Measurements from ENCODE around the gene BTBD2. TPM values are rescaled to one million over a fixed set of nuclear protein-coding genes. Genes with fewer than 3 reads are reported as not detected.

The BTBD2 gene
- total and polyA plus RNA-seq, 2 experiments from 2014 or later: 23.8 to 130 TPM

DNA sequence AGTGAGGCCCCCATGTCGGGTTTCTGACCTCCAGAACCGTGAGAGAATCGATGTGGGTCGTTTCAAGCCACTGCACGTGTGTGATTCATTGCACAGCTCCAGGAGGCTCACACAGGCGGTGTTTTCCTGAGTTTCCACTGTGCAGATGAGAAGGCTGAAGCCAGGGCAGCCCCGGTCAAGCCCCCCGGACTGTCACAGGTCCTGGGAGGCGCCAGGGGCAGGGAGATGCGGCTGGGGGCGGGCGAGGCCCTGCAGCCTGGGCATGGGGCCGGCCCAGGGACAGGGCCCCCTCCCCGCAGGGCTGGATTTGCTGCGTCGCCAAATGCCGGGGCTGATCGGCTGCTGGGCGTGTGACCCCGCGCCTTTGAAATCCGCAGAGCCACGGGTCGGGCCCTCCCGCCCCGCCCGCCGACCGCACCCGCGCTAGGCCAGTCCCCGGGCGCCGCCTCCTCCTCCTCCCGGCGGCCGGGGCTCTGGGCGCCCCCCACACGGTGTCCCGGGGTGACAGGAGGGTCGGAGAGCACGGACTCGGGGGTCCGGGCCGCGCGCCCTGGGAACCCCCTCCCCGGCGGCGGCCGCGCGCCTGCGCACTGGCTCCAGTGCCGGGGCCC lies 45.5 kb upstream of the BTBD2 start:
- peaks cover 8% of the 10 kb centered on the region for H3K27me3 Mint-ChIP-seq (ENCODE audit: insufficient read depth, low read depth, poor library complexity)
- DNase-seq (ENCODE audit: low spot score) (peak; percentile 74), ATAC-seq (peak; percentile 51)
- H3K27ac ChIP-seq (ENCODE audit: low read depth): peak overlapping the region; percentile 84; the same call in 1 of the 2 replicates
- H2AFZ ChIP-seq: peak overlapping the region; percentile 52; the same call in 1 of the 2 replicates
- H3K4me3 Mint-ChIP-seq: peak overlapping the region; percentile 84
- peaks cover 24% of the 10 kb centered on the region for H3K4me1 Mint-ChIP-seq
- H4K20me1 ChIP-seq (replicated peaks; ENCODE audit: insufficient read depth): no peaks in the 10 kb centered on the region
- H3K9me3 Mint-ChIP-seq: no peaks in the 10 kb centered on the region
- no peaks in the 10 kb centered on the region for H3K9me2 ChIP-seq (ENCODE audit: insufficient read depth)
- no peaks in the 10 kb centered on the region for H3K36me3 ChIP-seq (ENCODE audit: insufficient read depth)
- H3K36me3 Mint-ChIP-seq (ENCODE audit: low read depth): no peaks in the 10 kb centered on the region; the same call in 2 of the 3 replicates
- H3F3A ChIP-seq (replicated peaks; ENCODE audit: low read depth): peaks cover 13% of the 10 kb centered on the region; the same call in 1 of the 2 replicates
- H3K4me2 ChIP-seq: peak overlapping the region; percentile 98
- peak overlapping the region; percentile 96 for H3K27ac Mint-ChIP-seq
- no peaks in the 10 kb centered on the region for H3K79me2 ChIP-seq (replicated peaks; ENCODE audit: insufficient read depth)
- TF ChIP-seq EZH2phosphoT487 (IDR thresholded peaks at IDR 0.05; ENCODE audit: unreplicated experiment) (no peak), ZNF331 (CRISPR knock-in tag; IDR thresholded peaks at IDR 0.05; ENCODE audit: low read depth) (no peak), POLR2AphosphoS5 (IDR thresholded peaks at IDR 0.05; ENCODE audit: low read depth) (peak; percentile 10; the same call in 1 of the 2 replicates), CREB1 (CRISPR knock-in tag; IDR thresholded peaks at IDR 0.05; ENCODE audit: low read depth) (no peak), NANOG (IDR thresholded peaks at IDR 0.05; ENCODE audit: borderline replicate concordance) (no peak), ZNF114 (CRISPR knock-in tag; IDR thresholded peaks at IDR 0.05) (no peak)
- TF ChIP-seq, protein P1, sequence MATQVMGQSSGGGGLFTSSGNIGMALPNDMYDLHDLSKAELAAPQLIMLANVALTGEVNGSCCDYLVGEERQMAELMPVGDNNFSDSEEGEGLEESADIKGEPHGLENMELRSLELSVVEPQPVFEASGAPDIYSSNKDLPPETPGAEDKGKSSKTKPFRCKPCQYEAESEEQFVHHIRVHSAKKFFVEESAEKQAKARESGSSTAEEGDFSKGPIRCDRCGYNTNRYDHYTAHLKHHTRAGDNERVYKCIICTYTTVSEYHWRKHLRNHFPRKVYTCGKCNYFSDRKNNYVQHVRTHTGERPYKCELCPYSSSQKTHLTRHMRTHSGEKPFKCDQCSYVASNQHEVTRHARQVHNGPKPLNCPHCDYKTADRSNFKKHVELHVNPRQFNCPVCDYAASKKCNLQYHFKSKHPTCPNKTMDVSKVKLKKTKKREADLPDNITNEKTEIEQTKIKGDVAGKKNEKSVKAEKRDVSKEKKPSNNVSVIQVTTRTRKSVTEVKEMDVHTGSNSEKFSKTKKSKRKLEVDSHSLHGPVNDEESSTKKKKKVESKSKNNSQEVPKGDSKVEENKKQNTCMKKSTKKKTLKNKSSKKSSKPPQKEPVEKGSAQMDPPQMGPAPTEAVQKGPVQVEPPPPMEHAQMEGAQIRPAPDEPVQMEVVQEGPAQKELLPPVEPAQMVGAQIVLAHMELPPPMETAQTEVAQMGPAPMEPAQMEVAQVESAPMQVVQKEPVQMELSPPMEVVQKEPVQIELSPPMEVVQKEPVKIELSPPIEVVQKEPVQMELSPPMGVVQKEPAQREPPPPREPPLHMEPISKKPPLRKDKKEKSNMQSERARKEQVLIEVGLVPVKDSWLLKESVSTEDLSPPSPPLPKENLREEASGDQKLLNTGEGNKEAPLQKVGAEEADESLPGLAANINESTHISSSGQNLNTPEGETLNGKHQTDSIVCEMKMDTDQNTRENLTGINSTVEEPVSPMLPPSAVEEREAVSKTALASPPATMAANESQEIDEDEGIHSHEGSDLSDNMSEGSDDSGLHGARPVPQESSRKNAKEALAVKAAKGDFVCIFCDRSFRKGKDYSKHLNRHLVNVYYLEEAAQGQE (IDR thresholded peaks at IDR 0.05; ENCODE audit: unreplicated experiment): no peak
- TF ChIP-seq, protein P2, sequence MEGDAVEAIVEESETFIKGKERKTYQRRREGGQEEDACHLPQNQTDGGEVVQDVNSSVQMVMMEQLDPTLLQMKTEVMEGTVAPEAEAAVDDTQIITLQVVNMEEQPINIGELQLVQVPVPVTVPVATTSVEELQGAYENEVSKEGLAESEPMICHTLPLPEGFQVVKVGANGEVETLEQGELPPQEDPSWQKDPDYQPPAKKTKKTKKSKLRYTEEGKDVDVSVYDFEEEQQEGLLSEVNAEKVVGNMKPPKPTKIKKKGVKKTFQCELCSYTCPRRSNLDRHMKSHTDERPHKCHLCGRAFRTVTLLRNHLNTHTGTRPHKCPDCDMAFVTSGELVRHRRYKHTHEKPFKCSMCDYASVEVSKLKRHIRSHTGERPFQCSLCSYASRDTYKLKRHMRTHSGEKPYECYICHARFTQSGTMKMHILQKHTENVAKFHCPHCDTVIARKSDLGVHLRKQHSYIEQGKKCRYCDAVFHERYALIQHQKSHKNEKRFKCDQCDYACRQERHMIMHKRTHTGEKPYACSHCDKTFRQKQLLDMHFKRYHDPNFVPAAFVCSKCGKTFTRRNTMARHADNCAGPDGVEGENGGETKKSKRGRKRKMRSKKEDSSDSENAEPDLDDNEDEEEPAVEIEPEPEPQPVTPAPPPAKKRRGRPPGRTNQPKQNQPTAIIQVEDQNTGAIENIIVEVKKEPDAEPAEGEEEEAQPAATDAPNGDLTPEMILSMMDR (conservative IDR thresholded peaks at IDR 0.05; ENCODE audit: low read depth in 2 of 2): no peak
- H3K4me1 ChIP-seq (ENCODE audit: insufficient read depth): peaks cover 21% of the 10 kb centered on the region
- peak overlapping the region; percentile 83 for H3K4me3 ChIP-seq
- H3K27me3 ChIP-seq (ENCODE audit: insufficient read depth): no peaks in the 10 kb centered on the region
